Subcutaneous adipose tissue (tissue), 4 donors: ENCODE data around the gene SRM. TPM values are rescaled to one million over a fixed set of nuclear protein-coding genes. Genes with fewer than 3 reads are reported as not detected.

Experiments used
- total RNA-seq, 4 donors: library from RNA; depleted of rRNA; stranded (reverse); fragments of >200 nt; gene quantifications; one replicate each; pipeline ENCODE4 v1.1.0, GENCODE V29; 2016
- TF ChIP-seq, protein P1 (sequence below): fragments of 450-650 bp; IDR thresholded peaks from one replicate; pipeline ENCODE4 v1.5.1; 2016; ENCODE audit warnings: low read depth, mild to moderate bottlenecking, control low read depth, antibody characterized with exemption, moderate library complexity

SRM gene
- total RNA-seq, 4 donors from 2014 or later = 21.2 to 45.2 (median 30.4) TPM

DNA sequence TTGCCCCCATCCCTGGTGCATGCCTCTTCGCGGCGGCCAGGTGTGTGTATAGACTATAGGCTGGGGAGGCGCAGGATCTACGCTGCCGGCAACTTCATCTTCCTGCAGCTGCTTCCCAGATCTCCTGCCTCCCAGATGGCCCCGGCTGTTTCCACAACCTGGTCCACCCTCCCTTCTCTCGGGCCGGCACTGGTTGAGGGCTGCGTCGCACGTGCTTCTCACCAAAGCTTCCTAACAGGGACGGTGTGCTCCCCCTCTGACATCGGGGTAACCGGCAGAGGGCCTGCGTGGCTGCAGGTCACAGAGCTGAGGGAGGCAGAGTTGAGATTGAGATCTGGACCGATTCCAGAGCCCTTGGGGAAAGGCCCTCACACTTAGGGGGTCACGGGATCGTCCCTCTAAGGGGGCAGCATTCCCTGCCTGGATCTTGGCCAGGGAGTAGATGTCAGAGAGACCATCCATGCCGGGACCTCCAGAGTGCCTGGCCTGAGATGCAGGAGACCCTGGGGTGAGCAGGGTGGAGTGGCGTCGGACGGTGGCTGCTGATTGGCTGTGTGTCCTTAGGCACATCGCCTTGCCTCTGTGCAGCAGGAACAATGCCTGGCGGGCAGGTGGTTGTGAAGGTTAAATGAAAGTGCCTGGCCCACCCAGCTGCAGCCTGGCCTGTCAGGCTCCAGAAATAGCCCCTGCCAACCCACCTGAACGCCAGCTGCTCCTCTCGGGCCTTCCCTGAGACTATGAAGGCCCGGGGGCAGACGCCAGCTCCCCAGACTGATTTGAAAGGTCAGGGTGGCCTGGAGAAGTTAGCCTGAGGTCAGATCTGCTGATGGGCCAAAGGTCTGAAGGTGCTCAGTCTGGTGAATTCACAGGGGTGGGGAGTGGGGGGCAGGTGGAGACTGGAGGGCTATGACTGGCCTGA lies 6.7 kb downstream of the SRM start:
- TF ChIP-seq, protein P1, sequence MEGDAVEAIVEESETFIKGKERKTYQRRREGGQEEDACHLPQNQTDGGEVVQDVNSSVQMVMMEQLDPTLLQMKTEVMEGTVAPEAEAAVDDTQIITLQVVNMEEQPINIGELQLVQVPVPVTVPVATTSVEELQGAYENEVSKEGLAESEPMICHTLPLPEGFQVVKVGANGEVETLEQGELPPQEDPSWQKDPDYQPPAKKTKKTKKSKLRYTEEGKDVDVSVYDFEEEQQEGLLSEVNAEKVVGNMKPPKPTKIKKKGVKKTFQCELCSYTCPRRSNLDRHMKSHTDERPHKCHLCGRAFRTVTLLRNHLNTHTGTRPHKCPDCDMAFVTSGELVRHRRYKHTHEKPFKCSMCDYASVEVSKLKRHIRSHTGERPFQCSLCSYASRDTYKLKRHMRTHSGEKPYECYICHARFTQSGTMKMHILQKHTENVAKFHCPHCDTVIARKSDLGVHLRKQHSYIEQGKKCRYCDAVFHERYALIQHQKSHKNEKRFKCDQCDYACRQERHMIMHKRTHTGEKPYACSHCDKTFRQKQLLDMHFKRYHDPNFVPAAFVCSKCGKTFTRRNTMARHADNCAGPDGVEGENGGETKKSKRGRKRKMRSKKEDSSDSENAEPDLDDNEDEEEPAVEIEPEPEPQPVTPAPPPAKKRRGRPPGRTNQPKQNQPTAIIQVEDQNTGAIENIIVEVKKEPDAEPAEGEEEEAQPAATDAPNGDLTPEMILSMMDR = no peak

- TF ChIP-seq, protein P1 = no peak
These were observed 7.9 kb downstream of the SRM start for GRCh38 chr1:11051781-11052511.

DNA sequence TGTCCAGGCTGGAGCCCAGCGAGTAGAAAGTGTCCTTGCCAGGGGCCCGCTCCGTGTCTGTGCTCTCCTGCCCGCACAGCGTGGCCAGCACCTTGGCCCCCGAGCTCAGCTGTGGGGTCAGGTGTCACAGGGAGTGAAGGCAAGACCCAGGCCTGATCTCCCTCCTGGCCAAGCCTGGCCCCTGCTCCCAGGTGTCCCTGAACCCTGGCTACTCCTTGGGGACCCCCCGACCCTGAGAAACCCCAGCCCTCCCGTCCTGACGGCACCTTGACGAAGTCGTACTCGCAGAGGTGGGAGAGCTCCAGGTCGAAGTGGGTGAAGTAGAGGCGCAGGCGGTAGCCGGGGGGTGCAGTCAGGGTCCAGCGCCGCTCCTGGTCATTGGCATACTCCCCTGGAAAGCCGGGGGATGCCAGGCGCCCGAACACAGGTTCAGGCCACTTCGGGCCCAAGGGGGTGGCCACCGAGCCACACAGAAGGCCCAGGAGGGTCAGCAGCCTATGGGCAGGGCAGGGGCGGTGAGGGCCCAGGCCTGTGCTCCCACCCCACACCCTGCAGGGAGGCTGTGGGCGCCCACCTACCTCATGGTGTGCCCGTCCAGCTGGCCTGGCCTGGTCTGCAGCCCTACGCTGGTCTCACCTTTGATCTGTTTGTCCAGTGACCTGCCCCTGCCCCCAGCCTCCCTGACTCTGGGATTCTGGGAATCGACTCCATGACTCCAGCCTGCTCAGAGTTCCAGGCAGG lies 13.0 kb downstream of the SRM start, which contains the start of gene MASP2:
Gene MASP2, minus strand, starts transcription at position 615 of the 741 bp plus-strand sequence. Its CDS starts 32 bp downstream, at position 583.
- TF ChIP-seq, protein P1 = no peak

DNA sequence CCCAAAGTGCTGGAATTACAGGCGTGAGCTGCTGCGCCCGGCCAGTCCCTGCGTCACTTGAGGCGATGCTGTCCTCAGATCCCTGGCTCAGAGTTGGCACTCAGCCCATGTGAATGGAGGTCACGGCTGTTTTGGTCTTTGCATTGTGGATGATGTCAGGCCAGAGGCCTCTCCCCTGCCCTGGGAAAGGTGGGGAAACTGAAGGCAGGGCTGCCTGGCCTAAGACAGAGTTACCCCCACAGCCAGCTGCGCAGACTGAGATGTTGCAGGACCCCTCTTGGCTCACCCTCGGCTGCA lies 13.6 kb downstream of the SRM start:
- TF ChIP-seq, protein P1 = no peak

DNA sequence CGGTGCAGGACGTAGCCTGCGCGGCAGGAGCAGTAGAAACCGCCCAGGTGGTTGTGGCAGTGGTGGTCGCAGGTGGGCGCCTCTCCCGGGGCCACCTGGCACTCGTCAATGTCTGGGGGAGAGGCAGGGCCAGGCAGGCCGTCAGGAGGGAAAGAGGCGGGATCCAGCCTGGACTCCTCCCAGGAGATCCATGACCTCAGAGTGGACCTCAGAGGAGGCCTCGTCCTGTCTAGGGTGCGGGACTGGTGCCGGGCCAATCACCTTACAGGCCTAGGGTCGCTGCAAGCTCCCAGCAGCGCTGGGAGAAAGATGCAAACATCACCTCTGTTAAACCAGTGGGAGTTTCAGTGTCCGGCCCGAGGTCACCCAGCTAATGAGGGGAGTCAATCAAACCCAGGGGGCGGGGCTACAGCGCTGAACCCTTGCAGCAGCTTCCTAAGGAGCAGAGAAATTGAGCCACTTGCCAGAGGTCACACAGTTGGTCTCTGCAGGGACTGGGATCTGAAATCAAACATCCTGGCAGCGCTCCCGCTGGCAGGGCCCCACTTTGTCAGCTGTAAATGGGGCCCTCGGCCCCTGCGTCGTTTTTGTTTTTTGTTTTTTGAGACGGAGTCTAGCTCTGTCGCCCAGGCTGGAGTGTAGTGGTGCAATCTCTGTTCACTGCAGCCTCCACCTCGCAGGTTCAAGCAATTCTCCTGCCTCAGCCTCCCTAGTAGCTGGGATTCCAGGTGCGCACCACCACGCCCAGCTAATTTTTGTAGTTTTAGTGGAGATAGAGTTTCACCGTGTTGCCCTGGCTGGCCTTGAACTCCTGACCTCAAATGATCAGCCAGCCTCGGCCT lies 14.2 kb downstream of the SRM start:
- TF ChIP-seq, protein P1 = no peak

GRCh38 chr1:11044849-11045427 lies 14.9 kb downstream of the SRM start:
- TF ChIP-seq, protein P1 = no peak
